Panc1 (cell line): ENCODE measurements around the gene SLC16A8. TPM values are rescaled to one million over a fixed set of nuclear protein-coding genes. Genes with fewer than 3 reads are reported as not detected.

ENCODE experiments used
- ATAC-seq: fragments of 200-7000 bp; cut with Tn5 transposase; 2 replicates; pipeline ENCODE4 v1.9.1; 2020; ENCODE audit warnings: mild to moderate bottlenecking, moderate library complexity
- BruUV-seq: library from RNA; stranded (reverse); fragments of 400-500 nt; replicated peaks from 2 replicates; lab custom pipeline; 2021; lab: Mats Ljungman, UMichigan
- CTCF ChIA-PET: fragments of 300-600 bp; sonication (Branson Sonifier 250); formaldehyde crosslinking; loops from one replicate; lab custom pipeline; 2022; ENCODE audit warnings: antibody characterized with exemption; lab: Charles Lee
- POLR2A ChIA-PET: fragments of 300-600 bp; sonication (Branson Sonifier 250); formaldehyde crosslinking; loops from one replicate; lab custom pipeline; 2022; ENCODE audit warnings: antibody characterized with exemption; lab: Charles Lee
- DNase-seq: peaks from one replicate; pipeline ENCODE4 v3.0.0-alpha.2; 2010; ENCODE audit warnings: low read depth, low spot score
- H3K27ac ChIP-seq: 2 replicates; pipeline ENCODE4 v1.5.1; 2011; ENCODE audit warnings: mild to moderate bottlenecking, low read length, inconsistent platforms
- H3K27me3 ChIP-seq: fragments of 200-500 bp; sonication (Bioruptor generic); 2 replicates; pipeline ENCODE4 v1.6.0; 2014; ENCODE audit warnings: low read length, inconsistent platforms; ENCODE audit not compliant: control insufficient read depth, insufficient read depth
- H3K36me3 ChIP-seq: fragments of 200-500 bp; sonication (Bioruptor generic); 2 replicates; pipeline ENCODE4 v1.5.1; 2014; ENCODE audit warnings: inconsistent platforms, mild to moderate bottlenecking, low read length, moderate library complexity; ENCODE audit not compliant: control insufficient read depth, insufficient read depth
- H3K4me1 ChIP-seq: 2 replicates; pipeline ENCODE4 v1.5.1; 2011; ENCODE audit warnings: inconsistent platforms, mild to moderate bottlenecking, low read length, moderate library complexity; ENCODE audit not compliant: control insufficient read depth, insufficient read depth
- H3K4me3 ChIP-seq, 2 experiments: 2 replicates each; pipeline ENCODE4 v1.5.1; 2011 to 2012; ENCODE audit warnings: low read depth in 2 of 2, low read length in 2 of 2, mild to moderate bottlenecking in 2 of 2, inconsistent platforms in 1 of 2, moderate library complexity in 1 of 2
- H3K9me3 ChIP-seq: fragments of 200-500 bp; sonication (Bioruptor generic); 2 replicates; pipeline ENCODE4 v1.5.1; 2014; ENCODE audit warnings: low read depth, mild to moderate bottlenecking, inconsistent platforms, low read length, moderate library complexity; ENCODE audit not compliant: control insufficient read depth, insufficient read depth
- POLR2AphosphoS5 ChIP-seq: IDR thresholded peaks from 2 replicates; pipeline ENCODE4 v1.6.1; 2012; ENCODE audit warnings: mild to moderate bottlenecking, low read depth, low read length, moderate library complexity
- REST ChIP-seq, 2 experiments: IDR thresholded peaks; 2 replicates each; pipeline ENCODE4 v1.6.1; 2011 to 2012; ENCODE audit warnings: low read depth in 2 of 2, control low read depth in 1 of 2, low read length in 1 of 2, mild to moderate bottlenecking in 1 of 2, moderate library complexity in 1 of 2; ENCODE audit not compliant: insufficient read depth in 1 of 2
- SIN3A ChIP-seq: IDR thresholded peaks from 2 replicates; pipeline ENCODE4 v1.6.1; 2012; ENCODE audit warnings: low read depth, mild to moderate bottlenecking, low read length, moderate library complexity, borderline replicate concordance; ENCODE audit not compliant: insufficient read depth
- TCF7L2 ChIP-seq: IDR thresholded peaks from 2 replicates; pipeline ENCODE4 v1.6.1; 2011; ENCODE audit warnings: mild to moderate bottlenecking, low read depth, low read length, inconsistent platforms
- in situ Hi-C: cut with HindIII; loops from 2 replicates; pipeline ENCODE4 v1.10.0; 2016; ENCODE audit warnings: low sequenced_read_pairs, low pct_unique_long_range_greater_than_20kb
- intact Hi-C: fragments of 100-400 bp; cut with micrococcal nuclease; formaldehyde crosslinking; loops from one replicate; pipeline ENCODE4 v1.10.0; 2022; ENCODE audit not compliant: unreplicated experiment
- total RNA-seq: library from RNA; stranded (reverse); gene quantifications from one replicate; pipeline ENCODE4 v1.2.1, GENCODE V29; 2021; ENCODE audit not compliant: unreplicated experiment
- TF ChIP-seq, protein P1 (sequence below): fragments of 450-650 bp; IDR thresholded peaks from 2 replicates; pipeline ENCODE4 v1.5.1; 2017; ENCODE audit warnings: mild to moderate bottlenecking

The SLC16A8 gene
- total RNA-seq, 1 experiment from 2014 or later: not detected

DNA sequence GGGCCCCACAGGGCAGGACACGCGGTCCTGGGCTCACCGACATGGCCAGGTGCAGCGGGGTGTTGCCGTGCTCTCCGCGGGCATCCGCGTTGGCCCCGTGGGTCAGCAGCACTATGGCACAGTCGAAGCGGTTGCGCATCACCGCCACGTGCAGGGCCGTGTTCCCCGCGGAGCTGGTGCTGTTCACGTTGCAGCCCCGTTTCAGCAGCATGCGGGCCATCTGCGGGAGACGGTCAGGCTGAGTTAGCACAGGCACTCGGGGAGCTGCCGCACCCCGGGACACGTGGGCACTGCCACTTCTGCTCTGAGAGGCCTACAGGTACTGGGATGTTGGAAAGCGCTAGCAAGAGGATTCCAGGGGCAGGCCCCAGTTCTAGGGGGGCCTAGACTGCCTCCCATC is 48.8 kb upstream of the SLC16A8 start:
- in situ Hi-C loops (no loop called here), intact Hi-C loops (no loop called here)
- Histone ChIP-seq H3K36me3 (no peaks in the 10 kb centered on the region), H3K27ac (no peak overlapping the region), H3K4me3 (no peak overlapping the region), H3K27me3 (no peaks in the 10 kb centered on the region), H3K9me3 (no peaks in the 10 kb centered on the region), H3K4me1 (no peaks in the 10 kb centered on the region)
- ChIA-PET POLR2A (no interaction called here), CTCF (no interaction called here)
- BruUV-seq: no TSS peak
- ATAC-seq (no peak), DNase-seq (no peak)
- TF ChIP-seq SIN3A (no peak), POLR2AphosphoS5 (no peak), TCF7L2 (no peak), REST (IDR thresholded peaks at IDR 0.05; ENCODE audit: insufficient read depth in 1 of 2, low read depth in 2 of 2, low read length in 1 of 2) (no peak)
- TF ChIP-seq, protein P1, sequence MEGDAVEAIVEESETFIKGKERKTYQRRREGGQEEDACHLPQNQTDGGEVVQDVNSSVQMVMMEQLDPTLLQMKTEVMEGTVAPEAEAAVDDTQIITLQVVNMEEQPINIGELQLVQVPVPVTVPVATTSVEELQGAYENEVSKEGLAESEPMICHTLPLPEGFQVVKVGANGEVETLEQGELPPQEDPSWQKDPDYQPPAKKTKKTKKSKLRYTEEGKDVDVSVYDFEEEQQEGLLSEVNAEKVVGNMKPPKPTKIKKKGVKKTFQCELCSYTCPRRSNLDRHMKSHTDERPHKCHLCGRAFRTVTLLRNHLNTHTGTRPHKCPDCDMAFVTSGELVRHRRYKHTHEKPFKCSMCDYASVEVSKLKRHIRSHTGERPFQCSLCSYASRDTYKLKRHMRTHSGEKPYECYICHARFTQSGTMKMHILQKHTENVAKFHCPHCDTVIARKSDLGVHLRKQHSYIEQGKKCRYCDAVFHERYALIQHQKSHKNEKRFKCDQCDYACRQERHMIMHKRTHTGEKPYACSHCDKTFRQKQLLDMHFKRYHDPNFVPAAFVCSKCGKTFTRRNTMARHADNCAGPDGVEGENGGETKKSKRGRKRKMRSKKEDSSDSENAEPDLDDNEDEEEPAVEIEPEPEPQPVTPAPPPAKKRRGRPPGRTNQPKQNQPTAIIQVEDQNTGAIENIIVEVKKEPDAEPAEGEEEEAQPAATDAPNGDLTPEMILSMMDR: no peak

DNA sequence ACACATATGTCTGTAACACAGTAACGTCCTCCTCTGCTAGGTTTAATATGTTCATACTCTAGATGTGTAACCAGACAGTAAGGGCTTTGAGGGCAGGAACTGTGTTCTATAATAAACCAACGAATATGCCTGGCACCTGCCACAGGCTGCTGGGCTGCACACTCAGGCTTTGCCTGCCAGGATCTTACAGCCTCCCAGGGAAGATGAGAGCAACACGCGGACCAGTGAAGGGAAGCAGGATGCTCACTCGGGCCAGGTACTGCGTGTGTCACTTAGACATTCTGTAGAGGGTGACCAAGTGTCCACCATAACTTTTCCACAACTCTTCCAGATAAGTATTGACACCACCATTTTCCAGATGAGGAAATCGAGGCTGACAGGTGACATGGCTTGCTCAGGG is 48.2 kb upstream of the SLC16A8 start:
- in situ Hi-C loops (no loop called here), intact Hi-C loops (no loop called here)
- BruUV-seq: no TSS peak
- no peaks in the 10 kb centered on the region for H3K27me3 ChIP-seq
- no peaks in the 10 kb centered on the region for H3K36me3 ChIP-seq
- no peaks in the 10 kb centered on the region for H3K4me1 ChIP-seq
- no peak overlapping the region for H3K4me3 ChIP-seq
- POLR2A ChIA-PET: no interaction called here
- H3K27ac ChIP-seq: no peak overlapping the region
- DNase-seq (no peak), ATAC-seq (no peak)
- no peak for TF ChIP-seq REST (IDR thresholded peaks at IDR 0.05; ENCODE audit: insufficient read depth in 1 of 2, low read depth in 2 of 2, low read length in 1 of 2)
- CTCF ChIA-PET: no interaction called here
- no peaks in the 10 kb centered on the region for H3K9me3 ChIP-seq
